PFSK-1 (cell line): Measurements from ENCODE around the gene SLC16A11.

Source experiments
- POLR2AphosphoS5 ChIP-seq: IDR thresholded peaks from 2 replicates; pipeline ENCODE4 v1.6.1; 2012; ENCODE audit warnings: low read depth, mild to moderate bottlenecking, control low read depth, low read length, moderate library complexity
- REST ChIP-seq, 2 experiments: IDR thresholded peaks; 2 replicates each; pipeline versions ENCODE4 v1.6.1 to v1.8.0; 2011 to 2012; ENCODE audit warnings: low read depth in 2 of 2, low read length in 2 of 2, control low read depth in 1 of 2, inconsistent platforms in 1 of 2, mild to moderate bottlenecking in 1 of 2, moderate library complexity in 1 of 2; ENCODE audit not compliant: insufficient read depth in 1 of 2
- TAF1 ChIP-seq: IDR thresholded peaks from 2 replicates; pipeline ENCODE4 v1.6.1; 2012; ENCODE audit warnings: low read length, control low read depth, borderline replicate concordance; ENCODE audit not compliant: insufficient read depth

GRCh38 chr17:7026471-7027115, 17.3 kb downstream of the SLC16A11 start:
- no peak for TF ChIP-seq TAF1
- TF ChIP-seq REST (IDR thresholded peaks at IDR 0.05; ENCODE audit: insufficient read depth in 1 of 2, low read depth in 2 of 2, low read length in 2 of 2), result no peak
- TF ChIP-seq POLR2AphosphoS5, result no peak
